Measurements from ENCODE around the gene P4HTM. TPM values are rescaled to one million over a fixed set of nuclear protein-coding genes. Genes with fewer than 3 reads are reported as not detected.
A peak's percentile ranks its signal among the peaks of the same experiment; 100 is the strongest.
"Not testable (repeated sequence)": the region's sequence is repeated elsewhere in the genome, so short reads cannot be mapped to it uniquely, and the experiment has no call there.

Gene P4HTM
- total RNA-seq, 1 donor from 2014 or later, result 53.0 TPM

GRCh38 chr3:49008627-49009026, 18.6 kb downstream of the P4HTM start:
- DNase-seq (ENCODE audit: low spot score), result not testable (repeated sequence)

- DNase-seq (ENCODE audit: low spot score), result no peak
Measured at GRCh38 chr3:49009396-49009795, 19.4 kb downstream of the P4HTM start.

- no peak for DNase-seq (ENCODE audit: low spot score)
Measured at GRCh38 chr3:49012441-49013017, 22.5 kb downstream of the P4HTM start.

GRCh38 chr3:49013113-49013737, 23.2 kb downstream of the P4HTM start:
- DNase-seq (ENCODE audit: low spot score), result no peak

- no peak for DNase-seq (ENCODE audit: low spot score)
Measured at GRCh38 chr3:49013738-49014660, 24.0 kb downstream of the P4HTM start.

- DNase-seq (ENCODE audit: low spot score), result no peak
Measured at GRCh38 chr3:49015072-49015471, 25.0 kb downstream of the P4HTM start.

- DNase-seq (ENCODE audit: low spot score), result no peak
Measured at GRCh38 chr3:49015765-49016164, 25.7 kb downstream of the P4HTM start.

- no peak for DNase-seq (ENCODE audit: low spot score)
Measured at GRCh38 chr3:49016414-49017228, 26.6 kb downstream of the P4HTM start.

GRCh38 chr3:49017229-49017970, 27.4 kb downstream of the P4HTM start:
- no peak for DNase-seq (ENCODE audit: low spot score)

- DNase-seq (ENCODE audit: low spot score), result peak; percentile 83
Measured at GRCh38 chr3:49017971-49018706, 28.1 kb downstream of the P4HTM start, which contains the start of gene DALRD3. DALRD3 (minus strand) TSS chr3:49018580; CDS start chr3:49018564, 16 bp downstream.

- DNase-seq (ENCODE audit: low spot score), result no peak
Measured at GRCh38 chr3:49018707-49019006, 28.6 kb downstream of the P4HTM start.

- no peak for DNase-seq (ENCODE audit: low spot score)
Measured at GRCh38 chr3:49019941-49020329, 29.9 kb downstream of the P4HTM start.

GRCh38 chr3:49020330-49021212, 30.5 kb downstream of the P4HTM start:
- DNase-seq (ENCODE audit: low spot score), result peak; percentile 38

- DNase-seq (ENCODE audit: low spot score), result peak; percentile 99
Measured at GRCh38 chr3:49021213-49021812, 31.3 kb downstream of the P4HTM start.

- DNase-seq (ENCODE audit: low spot score), result peak; percentile 93
Measured at GRCh38 chr3:49021813-49022687, 32.0 kb downstream of the P4HTM start, which contains the start of gene NDUFAF3. NDUFAF3 (plus strand) TSS chr3:49022121; CDS start chr3:49022145, 24 bp downstream.

- no peak for DNase-seq (ENCODE audit: low spot score)
Measured at GRCh38 chr3:49022688-49023171, 32.7 kb downstream of the P4HTM start.

GRCh38 chr3:49023775-49024174, 33.7 kb downstream of the P4HTM start:
- no peak for DNase-seq (ENCODE audit: low spot score)

- no peak for DNase-seq (ENCODE audit: low spot score)
Measured at GRCh38 chr3:49024449-49024848, 34.4 kb downstream of the P4HTM start.
